ENCODE measurements around the gene MYRFL.

MYRFL gene

DNA sequence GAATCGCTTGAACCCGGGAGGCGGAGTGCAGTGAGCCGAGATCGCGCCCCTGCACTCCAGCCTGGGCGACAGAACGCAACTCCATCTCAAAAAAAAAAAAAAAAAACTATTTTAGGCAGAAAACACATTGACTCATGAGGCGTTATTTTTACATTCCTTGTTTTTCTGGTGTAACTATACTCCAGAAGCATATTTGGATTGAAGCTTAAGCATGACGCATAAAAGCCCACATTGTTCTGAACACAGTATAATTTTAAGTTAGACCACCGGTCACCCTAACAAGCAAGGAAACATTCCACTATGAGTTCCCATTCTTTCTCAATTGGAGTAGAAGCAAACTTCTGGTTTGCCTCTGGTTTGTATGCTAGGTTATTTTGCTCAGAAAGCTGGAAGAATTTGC, 173.0 kb downstream of the MYRFL start:
- H3K4me3 ChIP-seq (ENCODE audit: low read depth, low read length) = no peak overlapping the region
- TF ChIP-seq, protein P1, sequence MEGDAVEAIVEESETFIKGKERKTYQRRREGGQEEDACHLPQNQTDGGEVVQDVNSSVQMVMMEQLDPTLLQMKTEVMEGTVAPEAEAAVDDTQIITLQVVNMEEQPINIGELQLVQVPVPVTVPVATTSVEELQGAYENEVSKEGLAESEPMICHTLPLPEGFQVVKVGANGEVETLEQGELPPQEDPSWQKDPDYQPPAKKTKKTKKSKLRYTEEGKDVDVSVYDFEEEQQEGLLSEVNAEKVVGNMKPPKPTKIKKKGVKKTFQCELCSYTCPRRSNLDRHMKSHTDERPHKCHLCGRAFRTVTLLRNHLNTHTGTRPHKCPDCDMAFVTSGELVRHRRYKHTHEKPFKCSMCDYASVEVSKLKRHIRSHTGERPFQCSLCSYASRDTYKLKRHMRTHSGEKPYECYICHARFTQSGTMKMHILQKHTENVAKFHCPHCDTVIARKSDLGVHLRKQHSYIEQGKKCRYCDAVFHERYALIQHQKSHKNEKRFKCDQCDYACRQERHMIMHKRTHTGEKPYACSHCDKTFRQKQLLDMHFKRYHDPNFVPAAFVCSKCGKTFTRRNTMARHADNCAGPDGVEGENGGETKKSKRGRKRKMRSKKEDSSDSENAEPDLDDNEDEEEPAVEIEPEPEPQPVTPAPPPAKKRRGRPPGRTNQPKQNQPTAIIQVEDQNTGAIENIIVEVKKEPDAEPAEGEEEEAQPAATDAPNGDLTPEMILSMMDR (IDR thresholded peaks at IDR 0.05; ENCODE audit: borderline replicate concordance, insufficient read depth, low read depth, low read length) = no peak

GRCh38 chr12:69998922-69999321, 173.9 kb downstream of the MYRFL start:
- no peak overlapping the region for H3K4me3 ChIP-seq (ENCODE audit: low read depth, low read length)
- TF ChIP-seq, protein P1 (IDR thresholded peaks at IDR 0.05; ENCODE audit: borderline replicate concordance, insufficient read depth, low read depth, low read length) = no peak

- H3K4me3 ChIP-seq (ENCODE audit: low read depth, low read length) = no peak overlapping the region
- TF ChIP-seq, protein P1 (IDR thresholded peaks at IDR 0.05; ENCODE audit: borderline replicate concordance, insufficient read depth, low read depth, low read length) = no peak
Observed at GRCh38 chr12:69999561-69999960, 174.5 kb downstream of the MYRFL start.

- TF ChIP-seq, protein P1 (IDR thresholded peaks at IDR 0.05; ENCODE audit: borderline replicate concordance, insufficient read depth, low read depth, low read length) = no peak
- H3K4me3 ChIP-seq (ENCODE audit: low read depth, low read length) = no peak overlapping the region
Observed at GRCh38 chr12:70002097-70002911, 177.3 kb downstream of the MYRFL start.

- TF ChIP-seq, protein P1 (IDR thresholded peaks at IDR 0.05; ENCODE audit: borderline replicate concordance, insufficient read depth, low read depth, low read length) = no peak
- H3K4me3 ChIP-seq (ENCODE audit: low read depth, low read length) = no peak overlapping the region
Observed at GRCh38 chr12:70002912-70003255, 177.9 kb downstream of the MYRFL start.

DNA sequence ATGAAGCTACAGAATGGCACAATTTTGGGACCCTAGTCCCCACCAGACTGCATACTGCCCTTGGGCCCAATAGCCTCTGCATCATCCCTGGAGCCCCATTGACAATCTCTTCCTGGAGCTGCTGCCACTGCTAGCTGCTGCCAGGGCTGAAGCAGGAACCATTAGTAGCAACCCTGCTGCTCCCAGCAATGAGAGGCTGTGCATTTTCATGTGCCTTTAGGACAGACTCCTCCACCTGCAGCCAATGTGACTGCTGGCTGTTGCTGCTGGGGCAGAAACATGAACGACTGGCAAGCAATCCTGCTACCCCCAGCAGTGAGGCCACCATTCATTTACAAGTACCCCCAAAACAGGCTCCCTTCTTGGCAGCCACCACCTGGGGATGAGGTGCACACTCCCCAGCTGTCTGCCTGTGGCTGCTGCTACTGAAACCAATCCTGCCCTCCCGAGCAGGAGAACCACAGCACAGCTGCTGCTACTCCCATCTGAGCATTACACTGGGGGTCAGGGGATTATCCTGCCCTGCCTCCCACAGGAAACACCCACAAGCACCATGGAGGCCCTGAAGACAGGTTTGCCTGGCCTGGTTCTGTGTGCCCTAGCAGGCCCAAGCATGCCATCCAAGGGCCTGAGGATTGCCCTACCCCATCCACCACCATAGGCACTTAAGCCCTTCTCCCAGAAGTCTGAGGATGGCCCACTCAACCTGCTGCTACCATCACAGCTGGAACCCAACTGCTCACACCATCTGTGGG, 181.0 kb downstream of the MYRFL start:
- TF ChIP-seq, protein P1 (IDR thresholded peaks at IDR 0.05; ENCODE audit: borderline replicate concordance, insufficient read depth, low read depth, low read length) = no peak
- no peak overlapping the region for H3K4me3 ChIP-seq (ENCODE audit: low read depth, low read length)

DNA sequence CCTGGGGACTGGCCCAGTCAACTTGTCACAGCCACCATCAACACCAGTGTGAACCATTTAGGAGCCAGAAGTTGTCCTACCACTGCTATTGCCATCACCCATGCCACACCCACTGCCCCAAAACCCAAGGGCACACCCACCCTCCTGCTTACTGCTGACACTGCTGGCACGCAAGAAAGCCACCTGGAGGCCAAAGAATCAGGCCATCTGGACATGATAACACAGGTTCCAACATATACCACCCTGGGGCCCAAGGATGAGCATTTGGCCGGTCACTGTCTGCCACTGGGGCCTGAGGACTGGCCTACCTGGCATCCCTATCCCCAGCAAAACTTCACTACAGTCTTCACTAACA, 181.6 kb downstream of the MYRFL start:
- TF ChIP-seq, protein P1 (IDR thresholded peaks at IDR 0.05; ENCODE audit: borderline replicate concordance, insufficient read depth, low read depth, low read length) = no peak

More for the DNA sequence above, 181.6 kb downstream of the MYRFL start:
- no peak overlapping the region for H3K4me3 ChIP-seq (ENCODE audit: low read depth, low read length)
